H1 (cell line): ENCODE measurements around the gene ERC1. TPM values are rescaled to one million over a fixed set of nuclear protein-coding genes. Genes with fewer than 3 reads are reported as not detected.

Source experiments
- CTCF ChIA-PET: fragments of 300-600 bp; sonication (Branson Sonifier 250); formaldehyde crosslinking; loops from one replicate; lab custom pipeline; 2021; ENCODE audit not compliant: partially characterized antibody; lab: Charles Lee
- POLR2A ChIA-PET: fragments of 300-600 bp; sonication (Branson Sonifier 250); formaldehyde crosslinking; loops from one replicate; lab custom pipeline; 2021; ENCODE audit warnings: inconsistent platforms; ENCODE audit not compliant: partially characterized antibody; lab: Charles Lee
- DNase-seq, 2 experiments: peaks; one replicate each; pipeline versions ENCODE4 v3.0.0 to v3.0.0-alpha.2; 2010 to 2022; ENCODE audit warnings: low spot score in 2 of 2, low read depth in 1 of 2, mixed read lengths in 1 of 2
- FAIRE-seq: peaks from 2 replicates; lab custom pipeline; 2011; peaks lifted over from hg19 to GRCh38; lab: Jason Lieb, UNC
- H2AFZ ChIP-seq: 2 replicates; pipeline ENCODE4 v1.8.1; 2012; ENCODE audit warnings: low read length, inconsistent platforms
- H2AK5ac ChIP-seq: 2 replicates; pipeline ENCODE4 v1.6.1; 2013; ENCODE audit warnings: low read depth, low read length
- H2BK120ac ChIP-seq: replicated peaks from 2 replicates; pipeline ENCODE3; 2013; ENCODE audit warnings: low read depth, low read length, inconsistent platforms
- H2BK12ac ChIP-seq: 2 replicates; pipeline ENCODE4 v1.6.1; 2013; ENCODE audit warnings: low read depth, low read length
- H2BK15ac ChIP-seq: 2 replicates; pipeline ENCODE4 v1.6.1; 2013; ENCODE audit warnings: low read length
- H2BK20ac ChIP-seq: 2 replicates; pipeline ENCODE4 v1.6.1; 2013; ENCODE audit warnings: low read length
- H2BK5ac ChIP-seq: 2 replicates; pipeline ENCODE4 v1.6.1; 2013; ENCODE audit warnings: low read depth, low read length
- H3K14ac ChIP-seq: 2 replicates; pipeline ENCODE4 v1.6.1; 2013; ENCODE audit warnings: inconsistent platforms; ENCODE audit not compliant: insufficient read length
- H3K18ac ChIP-seq: 2 replicates; pipeline ENCODE4 v1.6.1; 2013; ENCODE audit warnings: low read length; ENCODE audit errors: extremely low read depth
- H3K23ac ChIP-seq: 2 replicates; pipeline ENCODE4 v1.6.1; 2013; ENCODE audit warnings: inconsistent platforms; ENCODE audit not compliant: insufficient read length
- H3K23me2 ChIP-seq: 2 replicates; pipeline ENCODE4 v1.6.1; 2013; ENCODE audit warnings: low read depth, low read length
- H3K27ac ChIP-seq: 2 replicates; pipeline ENCODE4 v1.6.1; 2011; ENCODE audit warnings: low read depth, low read length, inconsistent platforms
- H3K27me3 ChIP-seq, 4 experiments: replicated peaks in 1 of 4; 1 replicate in 1 of 4; 2 replicates in 3 of 4; pipeline versions ENCODE4 v1.6.1 to v1.8.1; 2011 to 2013; ENCODE audit warnings: low read length in 3 of 4, mild to moderate bottlenecking in 3 of 4, inconsistent platforms in 2 of 4, mixed read lengths in 2 of 4, moderate library complexity in 1 of 4; ENCODE audit not compliant: control insufficient read depth in 3 of 4, insufficient read depth in 3 of 4; ENCODE audit errors: extremely low read depth in 1 of 4
- H3K36me3 ChIP-seq, 4 experiments: 2 replicates each; pipeline versions ENCODE4 v1.6.1 to v1.8.1; 2011 to 2013; ENCODE audit warnings: mild to moderate bottlenecking in 4 of 4, low read length in 3 of 4, moderate library complexity in 2 of 4, control low read depth in 1 of 4, inconsistent platforms in 1 of 4; ENCODE audit not compliant: insufficient read depth in 4 of 4, control insufficient read depth in 2 of 4
- H3K4ac ChIP-seq: replicated peaks from 2 replicates; pipeline ENCODE3; 2013; ENCODE audit warnings: low read length, low read depth, mixed read lengths, inconsistent platforms; ENCODE audit not compliant: insufficient read length
- H3K4me1 ChIP-seq, 4 experiments: replicated peaks in 1 of 4; 1 replicate in 1 of 4; 2 replicates in 3 of 4; pipeline versions ENCODE4 v1.6.1 to v1.8.1; 2011 to 2013; ENCODE audit warnings: low read length in 3 of 4, inconsistent platforms in 2 of 4, mixed read lengths in 1 of 4; ENCODE audit not compliant: insufficient read depth in 4 of 4, control insufficient read depth in 3 of 4
- H3K4me2 ChIP-seq, 2 experiments: 2 replicates each; pipeline versions ENCODE4 v1.6.1 to v1.8.1; 2011 to 2013; ENCODE audit warnings: low read depth in 2 of 2, low read length in 2 of 2, control low read depth in 1 of 2, inconsistent platforms in 1 of 2, mild to moderate bottlenecking in 1 of 2; ENCODE audit not compliant: insufficient read depth in 1 of 2
- H3K4me3 ChIP-seq, 4 experiments: fragments of 200-600, 300-600 bp in 1 of 4; sonication (generic), shearing (Covaris generic), sonication (Bioruptor Twin) in 1 of 4; 2 replicates each; pipeline versions ENCODE4 v1.5.1 to v1.8.1; 2011 to 2016; ENCODE audit warnings: low read length in 4 of 4, low read depth in 3 of 4, control low read depth in 2 of 4, inconsistent platforms in 2 of 4, mild to moderate bottlenecking in 2 of 4, mixed read lengths in 1 of 4, moderate library complexity in 1 of 4; ENCODE audit not compliant: insufficient read depth in 2 of 4; ENCODE audit errors: extremely low read depth in 1 of 4
- H3K56ac ChIP-seq: replicated peaks from 2 replicates; pipeline ENCODE3; 2013; ENCODE audit warnings: low read depth, mild to moderate bottlenecking, mixed read lengths, low read length, inconsistent platforms; ENCODE audit not compliant: insufficient read length
- H3K79me1 ChIP-seq: 2 replicates; pipeline ENCODE4 v1.6.1; 2013; ENCODE audit warnings: low read depth, low read length, control low read depth
- H3K79me2 ChIP-seq, 2 experiments: 2 replicates each; pipeline versions ENCODE4 v1.6.1 to v1.8.1; 2012 to 2013; ENCODE audit warnings: low read length in 2 of 2, mild to moderate bottlenecking in 2 of 2, inconsistent platforms in 1 of 2; ENCODE audit not compliant: insufficient read depth in 2 of 2, control insufficient read depth in 1 of 2
- H3K9ac ChIP-seq, 4 experiments: replicated peaks in 1 of 4; 1 replicate in 1 of 4; 2 replicates in 3 of 4; pipeline versions ENCODE4 v1.6.1 to v1.8.1; 2011 to 2013; ENCODE audit warnings: low read depth in 3 of 4, low read length in 3 of 4, control low read depth in 2 of 4, mild to moderate bottlenecking in 2 of 4, moderate library complexity in 2 of 4, inconsistent platforms in 1 of 4; ENCODE audit errors: extremely low read depth in 1 of 4
- H3K9me3 ChIP-seq, 2 experiments: 2 replicates each; pipeline versions ENCODE4 v1.6.1 to v1.8.1; 2012 to 2013; ENCODE audit warnings: mild to moderate bottlenecking in 2 of 2, moderate library complexity in 2 of 2, control low read depth in 1 of 2, inconsistent platforms in 1 of 2, low read depth in 1 of 2, low read length in 1 of 2, mixed read lengths in 1 of 2; ENCODE audit not compliant: insufficient read depth in 2 of 2
- H4K20me1 ChIP-seq, 2 experiments: replicated peaks in 1 of 2; 2 replicates each; pipeline versions ENCODE3 to v1.8.1; 2011 to 2013; ENCODE audit warnings: inconsistent platforms in 2 of 2, low read length in 2 of 2, mild to moderate bottlenecking in 1 of 2; ENCODE audit not compliant: insufficient read depth in 2 of 2, control insufficient read depth in 1 of 2
- H4K5ac ChIP-seq: 2 replicates; pipeline ENCODE4 v1.6.1; 2013; ENCODE audit warnings: low read length, low read depth, mixed read lengths, inconsistent platforms; ENCODE audit not compliant: insufficient read length
- H4K8ac ChIP-seq: 2 replicates; pipeline ENCODE4 v1.8.0; 2013; ENCODE audit warnings: mild to moderate bottlenecking, moderate library complexity, low read length, inconsistent platforms; ENCODE audit not compliant: insufficient read depth; ENCODE audit errors: extremely low read depth
- H4K91ac ChIP-seq: replicated peaks from 2 replicates; pipeline ENCODE3; 2013; ENCODE audit warnings: low read length, mixed read lengths, inconsistent platforms; ENCODE audit not compliant: insufficient read length
- EP300 ChIP-seq, 2 experiments: IDR thresholded peaks; 1 replicate in 1 of 2; 2 replicates in 1 of 2; pipeline ENCODE4 v1.6.1; 2011 to 2012; ENCODE audit warnings: low read depth in 2 of 2, low read length in 2 of 2, mild to moderate bottlenecking in 2 of 2, borderline replicate concordance in 1 of 2, inconsistent platforms in 1 of 2, moderate library complexity in 1 of 2
- EZH2 ChIP-seq: fragments of 200-600 bp; sonication (generic); IDR thresholded peaks from 2 replicates; pipeline ENCODE4 v1.7.1; 2012; ENCODE audit warnings: low read depth, mild to moderate bottlenecking, moderate library complexity, low read length, inconsistent platforms; ENCODE audit not compliant: severe bottlenecking
- FOSL1 ChIP-seq: IDR thresholded peaks from 2 replicates; pipeline ENCODE4 v1.6.1; 2011; ENCODE audit warnings: mild to moderate bottlenecking, low read depth, low read length, moderate library complexity; ENCODE audit not compliant: insufficient read depth
- GTF2F1 ChIP-seq: IDR thresholded peaks from 2 replicates; pipeline ENCODE4 v1.6.1; 2012; ENCODE audit warnings: low read depth, low read length, improper control_type of control experiment, borderline replicate concordance
- MAFK ChIP-seq: IDR thresholded peaks from 2 replicates; pipeline ENCODE4 v1.6.1; 2012; ENCODE audit warnings: low read depth, mild to moderate bottlenecking, improper control_type of control experiment, low read length
- RBBP5 ChIP-seq: IDR thresholded peaks from 2 replicates; pipeline ENCODE4 v1.7.1; 2012; ENCODE audit warnings: low read depth, mild to moderate bottlenecking, inconsistent platforms, low read length, moderate library complexity, borderline replicate concordance
- SIN3A ChIP-seq, 2 experiments: IDR thresholded peaks in 1 of 2; conservative IDR thresholded peaks in 1 of 2; 2 replicates each; pipeline ENCODE4 v1.6.1; 2011 to 2012; ENCODE audit warnings: low read length in 2 of 2, improper control_type of control experiment in 1 of 2, low read depth in 1 of 2, mild to moderate bottlenecking in 1 of 2
- SIRT6 ChIP-seq: IDR thresholded peaks from one replicate; pipeline ENCODE4 v1.7.1; 2012; ENCODE audit warnings: low read length, inconsistent platforms
- YY1 ChIP-seq: IDR thresholded peaks from 2 replicates; pipeline ENCODE4 v1.6.1; 2011; ENCODE audit warnings: low read depth, mild to moderate bottlenecking, low read length
- ZNF274 ChIP-seq: IDR thresholded peaks from 2 replicates; pipeline ENCODE4 v1.7.0; 2012; ENCODE audit warnings: low read length, borderline replicate concordance; ENCODE audit errors: extremely low read depth
- WGBS, 2 experiments: shearing (Covaris generic) in 1 of 2; methylation state at CpG; one replicate each; pipeline versions ENCODE4 v1.1.6 to v1.1.7; 2013 to 2015; ENCODE audit warnings: low lambda C conversion rate in 2 of 2, mixed read lengths in 2 of 2, inconsistent platforms in 1 of 2, low coverage in 1 of 2, missing lambda C conversion rate in 1 of 2; ENCODE audit not compliant: insufficient replicate concordance in 2 of 2, insufficient coverage in 1 of 2, insufficient read length in 1 of 2; ENCODE audit errors: extremely low coverage in 1 of 2, missing lambda C conversion rate in 1 of 2; 5-methylcytosine and 5-hydroxymethylcytosine counted together
- polyA plus RNA-seq, 7 experiments: library from polyadenylated mRNA; depleted of rRNA in 3 of 7; stranded (reverse) in 5 of 7; unstranded in 2 of 7; fragments of >200 nt in 5 of 7; fragments of 200-250 nt in 2 of 7; gene quantifications; 1 replicate in 5 of 7; 2 replicates in 1 of 7; 4 replicates in 1 of 7; pipeline versions ENCODE4 v1.2.1 to v1.2.3, GENCODE V29; 2011 to 2013; ENCODE audit warnings: missing spikeins in 2 of 7, mixed read lengths in 2 of 7
- total RNA-seq: library from RNA; stranded (reverse); fragmentation: NEBNext Ultra II Directional; extraction: Animal tissue kit (Norgen Biotek cat#: 25700); gene quantifications from 2 replicates; pipeline ENCODE4 v1.2.1, GENCODE V29; 2021
- TF ChIP-seq, protein P1 (sequence below), 3 experiments: IDR thresholded peaks; 1 replicate in 2 of 3; 2 replicates in 1 of 3; pipeline versions ENCODE4 v1.5.1 to v1.6.1; 2011; ENCODE audit warnings: low read length in 3 of 3, mild to moderate bottlenecking in 3 of 3, inconsistent platforms in 2 of 3, low read depth in 1 of 3, moderate library complexity in 1 of 3; ENCODE audit not compliant: insufficient read depth in 1 of 3; ENCODE audit errors: control extremely low read depth in 1 of 3

Gene ERC1
- total and polyA plus RNA-seq, 2 of the 8 experiments (the other 6 are each of a cell fraction or from before 2014, with no cell fraction given) = 7.8 to 45.7 TPM

DNA sequence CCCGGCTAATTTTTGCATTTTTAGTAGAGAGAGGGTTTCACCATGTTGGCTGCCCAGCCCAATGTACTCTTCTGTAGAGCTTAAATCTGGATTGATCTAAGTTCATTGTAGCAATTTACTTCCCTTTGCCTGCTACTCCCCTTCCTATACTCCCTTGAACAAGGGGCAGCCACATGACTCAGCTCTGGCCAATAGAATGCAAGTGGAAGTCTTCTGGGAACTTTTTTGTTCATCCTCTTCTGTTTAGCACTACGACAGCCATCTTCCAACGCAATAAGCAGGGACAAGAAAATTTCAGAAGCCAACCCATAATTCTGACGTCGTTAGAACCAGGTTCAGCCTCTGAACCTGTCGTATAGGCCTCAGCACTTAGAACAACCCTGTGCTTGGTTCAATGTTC is 35.1 kb upstream of the ERC1 start:
- 92% methylated on average over 6 of the region's 6 CpGs; no CpG with 5 or more reads in 1 of the 2 experiments for WGBS, 2 experiments
- no peak overlapping the region for H2BK15ac ChIP-seq
- H3K4ac ChIP-seq = no peak overlapping the region
- no peak overlapping the region for H3K4me3 ChIP-seq
- no peaks in the 10 kb centered on the region for H3K79me2 ChIP-seq
- no peak overlapping the region for H2BK5ac ChIP-seq
- no peaks in the 10 kb centered on the region for H3K9me3 ChIP-seq
- H2AFZ ChIP-seq = 0 out of 2 replicates have a peak overlapping the region, but pooled peaks have one; percentile 7
- DNase-seq = no peak
- no peak overlapping the region for H2BK20ac ChIP-seq
- no peak overlapping the region for H3K27ac ChIP-seq
- no peak overlapping the region for H2AK5ac ChIP-seq
- no peak overlapping the region for H4K8ac ChIP-seq
- H3K56ac ChIP-seq = no peak overlapping the region
- H3K36me3 ChIP-seq = no peaks in the 10 kb centered on the region
- no peaks in the 10 kb centered on the region for H3K4me1 ChIP-seq
- H2BK12ac ChIP-seq = no peak overlapping the region
- H3K4me2 ChIP-seq = no peak overlapping the region
- POLR2A ChIA-PET = interaction anchor here (0.6 kb wide), 1 partner anchor 146 kb away, joined by 3 read pairs; no protein-coding TSS in a partner anchor
- no peak overlapping the region for H3K18ac ChIP-seq
- no peak overlapping the region for H3K14ac ChIP-seq
- no peak overlapping the region for H4K5ac ChIP-seq
- H4K20me1 ChIP-seq = no peaks in the 10 kb centered on the region
- H3K23ac ChIP-seq = no peak overlapping the region
- CTCF ChIA-PET = interaction anchor here (0.7 to 1.4 kb wide), 3 partner anchors 137 to 606 kb away, joined by 3 to 4 read pairs (median 3); no protein-coding TSS in a partner anchor
- no peaks in the 10 kb centered on the region; a peak in 1 of 7 replicates for H3K27me3 ChIP-seq
- H2BK120ac ChIP-seq = no peak overlapping the region
- no peak for FAIRE-seq
- H3K23me2 ChIP-seq = no peaks in the 10 kb centered on the region
- H3K9ac ChIP-seq = no peak overlapping the region
- H4K91ac ChIP-seq = no peak overlapping the region
- no peaks in the 10 kb centered on the region for H3K79me1 ChIP-seq
- no peak for TF ChIP-seq YY1
- no peak for TF ChIP-seq EZH2
- no peak for TF ChIP-seq EP300 (IDR thresholded peaks at IDR 0.05; ENCODE audit: borderline replicate concordance in 1 of 2, low read depth in 2 of 2, low read length in 2 of 2)
- no peak for TF ChIP-seq GTF2F1
- no peak for TF ChIP-seq ZNF274
- no peak for TF ChIP-seq SIN3A (conservative IDR thresholded peaks at IDR 0.05 in 1 of 2, IDR thresholded peaks at IDR 0.05 in 1 of 2; ENCODE audit: low read depth in 1 of 2, low read length in 2 of 2)
- TF ChIP-seq, protein P1, sequence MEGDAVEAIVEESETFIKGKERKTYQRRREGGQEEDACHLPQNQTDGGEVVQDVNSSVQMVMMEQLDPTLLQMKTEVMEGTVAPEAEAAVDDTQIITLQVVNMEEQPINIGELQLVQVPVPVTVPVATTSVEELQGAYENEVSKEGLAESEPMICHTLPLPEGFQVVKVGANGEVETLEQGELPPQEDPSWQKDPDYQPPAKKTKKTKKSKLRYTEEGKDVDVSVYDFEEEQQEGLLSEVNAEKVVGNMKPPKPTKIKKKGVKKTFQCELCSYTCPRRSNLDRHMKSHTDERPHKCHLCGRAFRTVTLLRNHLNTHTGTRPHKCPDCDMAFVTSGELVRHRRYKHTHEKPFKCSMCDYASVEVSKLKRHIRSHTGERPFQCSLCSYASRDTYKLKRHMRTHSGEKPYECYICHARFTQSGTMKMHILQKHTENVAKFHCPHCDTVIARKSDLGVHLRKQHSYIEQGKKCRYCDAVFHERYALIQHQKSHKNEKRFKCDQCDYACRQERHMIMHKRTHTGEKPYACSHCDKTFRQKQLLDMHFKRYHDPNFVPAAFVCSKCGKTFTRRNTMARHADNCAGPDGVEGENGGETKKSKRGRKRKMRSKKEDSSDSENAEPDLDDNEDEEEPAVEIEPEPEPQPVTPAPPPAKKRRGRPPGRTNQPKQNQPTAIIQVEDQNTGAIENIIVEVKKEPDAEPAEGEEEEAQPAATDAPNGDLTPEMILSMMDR (IDR thresholded peaks at IDR 0.05; ENCODE audit: control extremely low read depth in 1 of 3, insufficient read depth in 1 of 3, low read depth in 1 of 3, low read length in 3 of 3) = no peak
- no peak for TF ChIP-seq MAFK
- no peak for TF ChIP-seq SIRT6
- no peak for TF ChIP-seq RBBP5
- TF ChIP-seq FOSL1 = no peak
